Thymus (tissue), 11 donors: ENCODE measurements around the gene TNK2. TPM values are rescaled to one million over a fixed set of nuclear protein-coding genes. Genes with fewer than 3 reads are reported as not detected.
"Not testable (repeated sequence)": the region's sequence is repeated elsewhere in the genome, so short reads cannot be mapped to it uniquely, and the experiment has no call there.

Experiments used
- DNase-seq, 9 donors: peaks; one replicate each; pipeline ENCODE4 v3.0.0-alpha.2; 2013; ENCODE audit warnings: low spot score in 9 of 9, low read depth in 6 of 9, missing footprints in 1 of 9
- H3K27ac ChIP-seq, 2 donors: one replicate each; pipeline ENCODE4 v1.5.1; 2013; ENCODE audit warnings: control low read depth in 1 of 2, low read depth in 1 of 2, low read length in 1 of 2, mild to moderate bottlenecking in 1 of 2, moderate library complexity in 1 of 2
- H3K27me3 ChIP-seq, 2 donors: one replicate each; pipeline ENCODE4 v1.5.1; 2013; ENCODE audit warnings: low read length in 1 of 2; ENCODE audit not compliant: control insufficient read depth in 2 of 2, insufficient read depth in 1 of 2
- H3K36me3 ChIP-seq, 2 donors: one replicate each; pipeline ENCODE4 v1.5.1; 2013; ENCODE audit warnings: low read length in 1 of 2, mild to moderate bottlenecking in 1 of 2, moderate library complexity in 1 of 2; ENCODE audit not compliant: control insufficient read depth in 2 of 2, insufficient read depth in 2 of 2
- H3K4me1 ChIP-seq, 2 donors: one replicate each; pipeline ENCODE4 v1.5.1; 2013; ENCODE audit warnings: low read length in 2 of 2; ENCODE audit not compliant: control insufficient read depth in 2 of 2, insufficient read depth in 2 of 2
- H3K4me3 ChIP-seq, 2 donors: one replicate each; pipeline ENCODE4 v1.5.1; 2013; ENCODE audit warnings: low read length in 2 of 2, control low read depth in 1 of 2, mild to moderate bottlenecking in 1 of 2
- H3K9me3 ChIP-seq, 2 donors: one replicate each; pipeline ENCODE4 v1.5.1; 2013; ENCODE audit warnings: low read length in 1 of 2, mild to moderate bottlenecking in 1 of 2; ENCODE audit not compliant: control insufficient read depth in 2 of 2, insufficient read depth in 1 of 2
- WGBS: extraction: QIAGEN DNeasy Blood & Tissue Kit; methylation state at CpG from one replicate; pipeline ENCODE4 v1.1.7; 2013; 5-methylcytosine and 5-hydroxymethylcytosine counted together
- polyA plus RNA-seq: library from polyadenylated mRNA; stranded (reverse); fragments of 200-250 nt; gene quantifications from one replicate; pipeline ENCODE4 v1.2.3, GENCODE V29; 2013
- total RNA-seq: library from RNA; stranded (reverse); fragments of 120-200 nt; gene quantifications from one replicate; pipeline ENCODE4 v1.2.4, GENCODE V29; 2013
- donor health status: healthy.

The TNK2 gene
- total and polyA plus RNA-seq, 2 donors = 13.3 to 101 TPM

- not testable (repeated sequence) for H3K27ac ChIP-seq, H3K9me3 ChIP-seq, H3K27me3 ChIP-seq, H3K4me3 ChIP-seq, H3K36me3 ChIP-seq, DNase-seq, H3K4me1 ChIP-seq
- WGBS = 98% methylated on average over 4 of the region's 4 CpGs
Measured at GRCh38 chr3:195950164-195950563, 41.8 kb upstream of the TNK2 start.

- not testable (repeated sequence) for H3K4me3 ChIP-seq, H3K4me1 ChIP-seq, H3K27ac ChIP-seq, DNase-seq, H3K27me3 ChIP-seq, H3K36me3 ChIP-seq
- H3K9me3 ChIP-seq = peaks cover 0 to 15% of the 10 kb centered on the region in 2 donors
- 96% methylated on average over 20 of the region's 20 CpGs for WGBS
Measured at GRCh38 chr3:195946910-195947699, 38.8 kb upstream of the TNK2 start.

DNA sequence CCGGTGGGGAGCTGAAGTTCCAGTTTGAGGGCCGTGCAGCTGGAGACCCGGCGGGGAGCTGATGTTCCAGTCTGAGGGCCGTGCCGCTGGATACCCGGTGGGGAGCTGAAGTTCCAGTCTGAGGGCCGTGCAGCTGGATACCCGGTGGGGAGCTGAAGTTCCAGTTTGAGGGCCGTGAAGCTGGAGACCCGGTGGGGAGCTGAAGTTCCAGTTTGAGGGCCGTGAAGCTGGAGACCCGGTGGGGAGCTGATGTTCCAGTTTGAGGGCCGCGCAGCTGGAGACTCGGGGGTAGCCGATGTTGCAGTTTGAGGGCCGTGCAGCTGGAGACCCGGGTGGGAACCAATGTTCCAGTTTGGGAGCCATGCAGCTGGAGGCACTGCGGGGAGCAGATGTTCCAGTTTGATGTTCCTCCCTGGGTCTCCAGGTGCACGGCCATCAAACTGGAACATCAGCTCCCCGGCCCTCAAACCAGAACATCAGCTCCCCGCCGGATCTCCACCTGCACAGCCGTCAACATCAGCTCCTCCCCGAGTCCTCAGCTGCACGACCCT lies 33.0 kb upstream of the TNK2 start:
- 96% methylated on average over 27 of the region's 27 CpGs for WGBS
- H3K4me1 ChIP-seq, DNase-seq, H3K27ac ChIP-seq, H3K27me3 ChIP-seq, H3K4me3 ChIP-seq: not testable (repeated sequence)
- Histone ChIP-seq H3K36me3 (peaks cover 0 to 11% of the 10 kb centered on the region in 2 donors), H3K9me3 (peaks cover 0 to 23% of the 10 kb centered on the region in 2 donors)

GRCh38 chr3:195940806-195941205 lies 32.5 kb upstream of the TNK2 start:
- H3K27ac ChIP-seq, DNase-seq, H3K27me3 ChIP-seq, H3K4me3 ChIP-seq, H3K4me1 ChIP-seq: not testable (repeated sequence)
- Histone ChIP-seq H3K9me3 (peaks cover 0 to 23% of the 10 kb centered on the region in 2 donors), H3K36me3 (peaks cover 0 to 11% of the 10 kb centered on the region in 2 donors)
- 91% methylated on average over 13 of the region's 13 CpGs for WGBS

DNA sequence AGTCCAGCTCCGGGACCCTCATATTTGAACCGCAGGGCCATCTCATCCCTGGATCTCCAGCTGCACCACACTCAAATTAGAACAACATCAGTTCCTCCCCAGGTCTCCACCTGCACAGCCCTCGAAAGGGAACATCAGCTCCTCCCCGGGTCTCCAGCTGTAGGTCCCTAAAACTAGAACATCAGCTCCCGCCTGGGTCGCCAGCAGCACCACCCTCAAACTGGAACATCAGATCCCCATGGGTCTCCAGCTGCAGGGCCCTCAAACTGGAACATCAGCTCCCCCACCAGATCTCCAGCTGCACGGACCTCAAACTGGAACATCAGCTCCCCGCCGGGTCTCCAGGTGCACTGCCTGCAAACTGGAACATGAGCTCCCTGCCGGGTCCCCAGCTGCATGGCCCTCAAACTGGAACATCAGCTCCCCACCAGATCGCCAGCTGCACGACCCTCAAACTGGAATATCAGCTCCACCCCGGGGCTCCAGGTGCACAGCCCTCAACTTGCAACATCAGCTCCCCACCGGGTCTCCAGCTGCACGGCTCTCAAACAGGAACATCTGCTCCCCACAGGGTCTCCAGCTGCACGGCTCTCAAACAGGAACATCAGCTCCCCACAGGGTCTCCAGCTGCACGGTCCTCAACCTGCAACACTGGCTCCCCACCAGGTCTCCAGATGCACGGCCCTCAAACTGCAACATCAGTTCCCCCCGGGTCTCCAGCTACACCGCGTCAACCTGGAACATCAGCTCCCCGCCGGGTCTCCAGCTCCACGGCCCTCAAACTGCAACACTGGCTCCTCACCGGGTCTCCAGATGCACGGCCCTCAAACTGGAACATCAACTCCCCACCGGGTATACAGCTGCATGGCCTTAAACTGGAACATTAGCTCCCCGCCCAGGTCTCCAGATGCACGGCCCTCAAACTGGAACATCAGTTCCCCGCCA lies 31.4 kb upstream of the TNK2 start:
- H3K4me1 ChIP-seq, H3K27me3 ChIP-seq, H3K4me3 ChIP-seq, DNase-seq, H3K27ac ChIP-seq: not testable (repeated sequence)
- Histone ChIP-seq H3K9me3 (peaks cover 0 to 21% of the 10 kb centered on the region in 2 donors), H3K36me3 (peaks cover 0 to 11% of the 10 kb centered on the region in 2 donors)
- 94% methylated on average over 28 of the region's 30 CpGs for WGBS

- 97% methylated on average over 6 of the region's 6 CpGs for WGBS
- not testable (repeated sequence) for H3K4me1 ChIP-seq, H3K27me3 ChIP-seq, H3K4me3 ChIP-seq, H3K36me3 ChIP-seq, DNase-seq, H3K27ac ChIP-seq, H3K9me3 ChIP-seq
Measured at GRCh38 chr3:195933044-195933430, 24.7 kb upstream of the TNK2 start.

DNA sequence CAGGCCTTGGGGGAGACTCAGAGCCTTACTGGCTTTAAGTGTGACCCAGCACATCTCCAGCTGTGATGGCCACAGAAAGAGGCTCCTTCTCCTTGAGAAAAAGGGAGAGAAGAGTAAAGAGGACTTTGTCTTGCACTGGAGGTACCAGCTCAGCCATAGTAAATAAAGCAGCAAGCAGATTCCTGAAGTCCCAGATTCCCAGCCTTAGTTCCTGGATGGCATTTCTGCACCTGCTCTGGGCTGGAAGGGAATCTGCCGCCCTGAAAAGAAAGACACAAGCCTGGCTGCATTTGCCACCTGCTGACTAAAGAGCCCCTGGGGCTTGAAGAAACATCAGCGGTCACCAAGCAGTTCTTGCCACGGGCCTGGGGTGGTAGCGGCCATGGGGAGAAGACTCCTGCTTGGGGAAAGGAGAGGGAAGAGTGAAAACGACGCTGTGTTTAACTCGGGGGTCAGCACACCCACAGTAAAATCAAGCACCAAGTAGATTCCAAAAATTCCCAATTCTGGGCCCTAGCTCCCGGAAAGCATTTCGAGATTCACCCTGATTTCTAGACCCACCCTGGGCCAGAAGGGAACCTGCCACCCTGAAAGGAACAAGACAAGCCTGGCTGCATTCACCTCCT lies 24.2 kb upstream of the TNK2 start:
- Histone ChIP-seq H3K4me1 (no peaks in the 10 kb centered on the region), H3K9me3 (no peaks in the 10 kb centered on the region), H3K27me3 (no peaks in the 10 kb centered on the region), H3K27ac (no peak overlapping the region), H3K36me3 (no peaks in the 10 kb centered on the region), H3K4me3 (no peak overlapping the region)
- DNase-seq = no peak
- WGBS = over 99% methylated on average over 9 of the region's 9 CpGs

GRCh38 chr3:195931582-195932273 lies 23.4 kb upstream of the TNK2 start:
- H3K4me3 ChIP-seq = no peak overlapping the region
- no peaks in the 10 kb centered on the region for H3K4me1 ChIP-seq
- H3K9me3 ChIP-seq = no peaks in the 10 kb centered on the region
- 96% methylated on average over 8 of the region's 8 CpGs for WGBS
- no peak overlapping the region for H3K27ac ChIP-seq
- DNase-seq = no peak
- H3K36me3 ChIP-seq = no peaks in the 10 kb centered on the region
- H3K27me3 ChIP-seq = no peaks in the 10 kb centered on the region
